Muscle layer of duodenum (tissue), 2 donors: Measurements from ENCODE around the gene NBDY.
"Not testable (repeated sequence)": the region's sequence is repeated elsewhere in the genome, so short reads cannot be mapped to it uniquely, and the experiment has no call there.

ENCODE experiments used
- H3K27ac ChIP-seq: one replicate; pipeline ENCODE4 v1.7.0; 2013; ENCODE audit warnings: mild to moderate bottlenecking, low read length
- H3K27me3 ChIP-seq: one replicate; pipeline ENCODE4 v1.7.0; 2013; ENCODE audit warnings: low read depth, mild to moderate bottlenecking, control low read depth, low read length
- H3K36me3 ChIP-seq, 2 donors: one replicate each; pipeline ENCODE4 v1.7.0; 2013; ENCODE audit warnings: low read length in 2 of 2, control low read depth in 1 of 2, mild to moderate bottlenecking in 1 of 2; ENCODE audit not compliant: insufficient read depth in 2 of 2, control insufficient read depth in 1 of 2
- H3K4me1 ChIP-seq, 2 donors: one replicate each; pipeline ENCODE4 v1.7.0; 2013; ENCODE audit warnings: low read length in 2 of 2, mild to moderate bottlenecking in 2 of 2, control low read depth in 1 of 2, moderate library complexity in 1 of 2; ENCODE audit not compliant: insufficient read depth in 2 of 2, control insufficient read depth in 1 of 2
- H3K4me3 ChIP-seq, 2 donors: one replicate each; pipeline ENCODE4 v1.7.0; 2013; ENCODE audit warnings: low read length in 2 of 2, low read depth in 1 of 2, mild to moderate bottlenecking in 1 of 2
- H3K9me3 ChIP-seq, 2 donors: one replicate each; pipeline ENCODE4 v1.7.0; 2013; ENCODE audit warnings: low read length in 2 of 2, control low read depth in 1 of 2, mild to moderate bottlenecking in 1 of 2; ENCODE audit not compliant: control insufficient read depth in 1 of 2
- donor health status: healthy.

Gene NBDY

GRCh38 chrX:56798339-56798711, 69.3 kb downstream of the NBDY start:
- Histone ChIP-seq H3K27ac (no peak overlapping the region), H3K27me3 (no peaks in the 10 kb centered on the region), H3K4me3 (no peak overlapping the region), H3K36me3 (no peaks in the 10 kb centered on the region), H3K4me1 (no peaks in the 10 kb centered on the region), H3K9me3 (no peaks in the 10 kb centered on the region)

- Histone ChIP-seq H3K27ac (no peak overlapping the region), H3K4me3 (no peak overlapping the region), H3K36me3 (no peaks in the 10 kb centered on the region), H3K9me3 (no peaks in the 10 kb centered on the region), H3K27me3 (no peaks in the 10 kb centered on the region), H3K4me1 (peaks cover 0 to under 1% of the 10 kb centered on the region in 2 donors)
Observed at GRCh38 chrX:56798866-56799758, 70.1 kb downstream of the NBDY start.

- Histone ChIP-seq H3K9me3 (no peaks in the 10 kb centered on the region), H3K4me3 (no peak overlapping the region), H3K4me1 (peaks cover 0 to 5% of the 10 kb centered on the region in 2 donors), H3K27me3 (no peaks in the 10 kb centered on the region), H3K36me3 (no peaks in the 10 kb centered on the region), H3K27ac (no peak overlapping the region)
Observed at GRCh38 chrX:56800307-56800706, 71.3 kb downstream of the NBDY start.

GRCh38 chrX:56800801-56801200, 71.8 kb downstream of the NBDY start:
- H3K9me3 ChIP-seq, result no peaks in the 10 kb centered on the region
- no peaks in the 10 kb centered on the region for H3K36me3 ChIP-seq
- H3K4me3 ChIP-seq, result no peak overlapping the region
- H3K27ac ChIP-seq, result no peak overlapping the region
- no peaks in the 10 kb centered on the region for H3K27me3 ChIP-seq
- H3K4me1 ChIP-seq, result peaks cover 0 to 5% of the 10 kb centered on the region in 2 donors

- Histone ChIP-seq H3K4me3 (no peak overlapping the region), H3K9me3 (no peaks in the 10 kb centered on the region), H3K36me3 (no peaks in the 10 kb centered on the region), H3K27ac (no peak overlapping the region), H3K4me1 (peaks cover 0 to 5% of the 10 kb centered on the region in 2 donors), H3K27me3 (no peaks in the 10 kb centered on the region)
Observed at GRCh38 chrX:56802428-56802827, 73.4 kb downstream of the NBDY start.

GRCh38 chrX:56802921-56803849, 74.1 kb downstream of the NBDY start:
- peaks cover 0 to 5% of the 10 kb centered on the region in 2 donors for H3K4me1 ChIP-seq
- H3K9me3 ChIP-seq, result no peaks in the 10 kb centered on the region
- H3K4me3 ChIP-seq, result no peak overlapping the region
- H3K27ac ChIP-seq, result no peak overlapping the region
- H3K36me3 ChIP-seq, result no peaks in the 10 kb centered on the region
- no peaks in the 10 kb centered on the region for H3K27me3 ChIP-seq

- H3K27ac ChIP-seq, result no peak overlapping the region
- no peak overlapping the region for H3K4me3 ChIP-seq
- no peaks in the 10 kb centered on the region for H3K36me3 ChIP-seq
- H3K4me1 ChIP-seq, result peaks cover 0 to 5% of the 10 kb centered on the region in 2 donors
- no peaks in the 10 kb centered on the region for H3K27me3 ChIP-seq
- no peaks in the 10 kb centered on the region for H3K9me3 ChIP-seq
Observed at GRCh38 chrX:56803850-56804681, 75.0 kb downstream of the NBDY start.

GRCh38 chrX:56804867-56805266, 75.8 kb downstream of the NBDY start:
- Histone ChIP-seq H3K4me1 (peaks cover 0 to 5% of the 10 kb centered on the region in 2 donors), H3K36me3 (no peaks in the 10 kb centered on the region), H3K9me3 (no peaks in the 10 kb centered on the region), H3K27me3 (no peaks in the 10 kb centered on the region), H3K4me3 (no peak overlapping the region), H3K27ac (no peak overlapping the region)

- peaks cover 0 to 5% of the 10 kb centered on the region in 2 donors for H3K4me1 ChIP-seq
- no peaks in the 10 kb centered on the region for H3K36me3 ChIP-seq
- no peak overlapping the region for H3K4me3 ChIP-seq
- no peaks in the 10 kb centered on the region for H3K9me3 ChIP-seq
- no peaks in the 10 kb centered on the region for H3K27me3 ChIP-seq
- no peak overlapping the region for H3K27ac ChIP-seq
Observed at GRCh38 chrX:56805399-56805798, 76.4 kb downstream of the NBDY start.

- not testable (repeated sequence) for H3K4me3 ChIP-seq, H3K27ac ChIP-seq, H3K9me3 ChIP-seq, H3K27me3 ChIP-seq, H3K4me1 ChIP-seq, H3K36me3 ChIP-seq
Observed at GRCh38 chrX:56806176-56806575, 77.1 kb downstream of the NBDY start.

- H3K36me3 ChIP-seq, result no peaks in the 10 kb centered on the region
- no peaks in the 10 kb centered on the region for H3K9me3 ChIP-seq
- no peak overlapping the region for H3K27ac ChIP-seq
- no peak overlapping the region for H3K4me3 ChIP-seq
- H3K27me3 ChIP-seq, result no peaks in the 10 kb centered on the region
- H3K4me1 ChIP-seq, result no peaks in the 10 kb centered on the region
Observed at GRCh38 chrX:56811599-56811998, 82.6 kb downstream of the NBDY start.
